Activated B cell treated with CpG ODN at 0.5 μM for 24 hours (primary cell): ENCODE measurements around the gene ASB13. TPM values are rescaled to one million over a fixed set of nuclear protein-coding genes. Genes with fewer than 3 reads are reported as not detected.
A peak's percentile ranks its signal among the peaks of the same experiment; 100 is the strongest.

Experiments
- ATAC-seq: fragments of 200-7000 bp; cut with Tn5 transposase; one replicate; pipeline ENCODE4 v1.10.0; 2021; ENCODE audit warnings: low read depth, mild to moderate bottlenecking, moderate library complexity
- CTCF ChIA-PET: fragments of 350-600 bp; sonication (Branson Sonifier 250); formaldehyde crosslinking; loops from one replicate; lab custom pipeline; 2021; ENCODE audit warnings: antibody characterized with exemption; lab: Charles Lee
- POLR2A ChIA-PET: fragments of 350-600 bp; sonication (Branson Sonifier 250); formaldehyde crosslinking; loops from one replicate; lab custom pipeline; 2021; ENCODE audit warnings: antibody characterized with exemption; lab: Charles Lee
- DNase-seq: peaks from one replicate; pipeline ENCODE4 v3.0.0; 2022
- H3K27ac Mint-ChIP-seq: one replicate; pipeline ENCODE4 v1.8.0; 2020; ENCODE audit warnings: mixed read lengths
- H3K27me3 Mint-ChIP-seq: one replicate; pipeline ENCODE4 v1.8.0; 2021; ENCODE audit warnings: mixed read lengths
- H3K36me3 Mint-ChIP-seq: one replicate; pipeline ENCODE4 v1.8.0; 2021; ENCODE audit warnings: low read depth, mixed read lengths
- H3K4me1 Mint-ChIP-seq: one replicate; pipeline ENCODE4 v1.8.0; 2021; ENCODE audit warnings: mixed read lengths
- H3K4me3 Mint-ChIP-seq: one replicate; pipeline ENCODE4 v1.8.0; 2020; ENCODE audit warnings: mild to moderate bottlenecking, mixed read lengths
- H3K9me3 Mint-ChIP-seq: one replicate; pipeline ENCODE4 v1.8.0; 2020; ENCODE audit warnings: mixed read lengths
- intact Hi-C: fragments of 100-400 bp; cut with micrococcal nuclease; formaldehyde crosslinking; loops from one replicate; pipeline ENCODE4 v1.15.1; 2024
- total RNA-seq: library from RNA; stranded (reverse); gene quantifications from 2 replicates; pipeline ENCODE4 v1.2.3, GENCODE V29; 2022
- TF ChIP-seq, protein P1 (sequence below): fragments of 200-600 bp; IDR thresholded peaks from one replicate; pipeline ENCODE4 v1.8.0; 2022; ENCODE audit warnings: antibody characterized with exemption, mild to moderate bottlenecking

The ASB13 gene
- total RNA-seq, 1 donor from 2014 or later, result 3.3 TPM

DNA sequence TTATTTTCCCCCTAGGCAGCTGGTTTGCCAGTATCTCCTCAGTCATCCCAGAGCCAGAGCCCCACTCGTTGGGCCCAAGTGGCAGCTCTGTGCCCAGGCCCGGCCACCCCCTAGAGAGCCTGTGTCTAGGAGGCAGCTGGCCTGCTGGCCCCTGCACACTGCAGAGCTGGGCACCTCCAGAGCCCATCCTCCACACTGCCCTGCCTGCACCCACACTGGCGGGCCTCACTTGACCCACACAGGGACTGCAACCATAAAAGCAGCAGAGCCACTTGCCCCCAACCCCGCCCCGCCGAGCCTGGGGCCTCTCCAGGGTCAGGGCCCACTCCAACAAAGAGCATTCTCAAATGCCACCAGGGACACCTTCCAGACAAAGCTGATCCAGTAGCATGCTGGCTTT is 5.4 kb downstream of the ASB13 start:
- DNase-seq (no peak), ATAC-seq (no peak)
- CTCF ChIA-PET, result no interaction called here
- intact Hi-C loops, result no loop called here
- POLR2A ChIA-PET, result no interaction called here
- Mint-ChIP-seq H3K36me3 (no peaks in the 10 kb centered on the region), H3K4me3 (no peak overlapping the region), H3K4me1 (peaks cover 39% of the 10 kb centered on the region), H3K27me3 (peaks cover 2% of the 10 kb centered on the region), H3K27ac (no peak overlapping the region), H3K9me3 (no peaks in the 10 kb centered on the region)
- TF ChIP-seq, protein P1, sequence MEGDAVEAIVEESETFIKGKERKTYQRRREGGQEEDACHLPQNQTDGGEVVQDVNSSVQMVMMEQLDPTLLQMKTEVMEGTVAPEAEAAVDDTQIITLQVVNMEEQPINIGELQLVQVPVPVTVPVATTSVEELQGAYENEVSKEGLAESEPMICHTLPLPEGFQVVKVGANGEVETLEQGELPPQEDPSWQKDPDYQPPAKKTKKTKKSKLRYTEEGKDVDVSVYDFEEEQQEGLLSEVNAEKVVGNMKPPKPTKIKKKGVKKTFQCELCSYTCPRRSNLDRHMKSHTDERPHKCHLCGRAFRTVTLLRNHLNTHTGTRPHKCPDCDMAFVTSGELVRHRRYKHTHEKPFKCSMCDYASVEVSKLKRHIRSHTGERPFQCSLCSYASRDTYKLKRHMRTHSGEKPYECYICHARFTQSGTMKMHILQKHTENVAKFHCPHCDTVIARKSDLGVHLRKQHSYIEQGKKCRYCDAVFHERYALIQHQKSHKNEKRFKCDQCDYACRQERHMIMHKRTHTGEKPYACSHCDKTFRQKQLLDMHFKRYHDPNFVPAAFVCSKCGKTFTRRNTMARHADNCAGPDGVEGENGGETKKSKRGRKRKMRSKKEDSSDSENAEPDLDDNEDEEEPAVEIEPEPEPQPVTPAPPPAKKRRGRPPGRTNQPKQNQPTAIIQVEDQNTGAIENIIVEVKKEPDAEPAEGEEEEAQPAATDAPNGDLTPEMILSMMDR, result no peak

DNA sequence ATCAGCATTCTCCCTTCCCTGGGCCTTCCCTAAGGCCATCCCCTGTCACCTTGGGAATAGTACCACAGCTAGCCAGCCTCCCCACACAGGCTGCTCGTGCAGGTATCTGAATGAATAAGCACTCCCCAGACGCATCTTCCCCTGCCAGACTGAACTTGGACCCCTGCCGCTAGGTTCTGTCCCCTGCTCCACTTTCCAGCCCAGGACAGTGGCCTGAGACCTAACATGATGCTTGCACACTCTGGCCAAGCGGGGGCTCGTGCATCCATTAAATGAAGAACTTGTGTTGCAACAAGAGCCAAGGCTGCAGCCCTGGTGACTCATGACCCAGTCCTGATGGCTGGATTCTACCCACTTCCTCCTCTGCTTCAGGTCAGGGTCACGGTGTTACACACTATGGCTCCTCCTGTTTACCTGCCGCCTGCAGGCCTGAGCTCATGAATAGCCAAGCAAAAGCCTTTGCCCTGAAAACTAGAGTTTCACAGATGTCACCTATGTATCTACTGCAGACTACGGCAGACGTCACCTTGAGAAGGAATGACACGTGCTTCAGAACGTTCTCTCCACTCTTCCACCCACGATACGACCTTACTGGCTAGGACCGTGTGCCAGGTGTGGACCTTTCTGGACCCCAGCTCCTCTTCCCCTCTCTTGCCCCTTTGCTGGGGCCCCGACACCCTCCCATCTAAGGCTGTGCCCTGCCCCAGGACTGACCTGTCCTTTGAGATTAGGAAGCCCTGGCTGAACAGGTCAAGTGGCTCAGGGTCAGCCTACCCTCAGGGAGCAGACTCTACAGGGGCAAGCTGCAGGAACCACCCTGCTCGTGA is 6.5 kb downstream of the ASB13 start:
- peak; percentile 98 for ATAC-seq

DNA sequence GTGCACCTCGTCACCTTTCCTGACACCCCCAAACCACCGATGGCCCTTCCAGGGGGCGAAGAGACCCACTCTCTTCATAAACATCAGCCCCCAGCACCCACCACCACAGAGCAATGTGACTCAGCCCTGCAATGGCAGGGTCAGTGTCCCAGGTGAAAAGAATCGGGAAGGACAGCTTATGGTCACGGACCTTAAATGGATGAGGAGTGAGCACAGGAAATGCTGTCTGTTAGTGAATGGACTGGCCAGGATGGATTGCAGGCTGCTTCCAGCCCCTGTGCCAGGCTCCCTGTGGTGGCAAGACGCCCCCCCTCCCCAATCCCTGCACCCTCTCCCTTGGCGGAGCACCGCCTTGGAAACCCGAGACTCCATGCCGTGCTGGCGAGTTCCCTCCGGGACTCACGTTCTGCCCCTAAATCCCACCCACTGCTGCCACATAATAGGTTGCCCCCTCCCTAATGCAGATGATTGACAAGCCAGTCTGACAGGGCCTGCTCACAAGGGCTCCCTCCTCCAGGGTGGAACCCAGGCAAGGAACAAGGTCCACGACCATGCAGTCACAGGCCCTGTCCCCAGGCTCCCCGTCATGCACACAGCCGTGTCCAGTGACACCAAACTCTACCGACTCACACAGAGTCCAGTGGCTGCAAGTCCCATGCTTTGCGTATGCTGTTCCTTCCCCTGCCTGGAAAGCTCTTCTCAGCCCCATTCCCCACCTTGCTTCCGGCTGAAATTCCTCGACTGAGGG is 7.3 kb downstream of the ASB13 start:
- Mint-ChIP-seq H3K36me3 (no peaks in the 10 kb centered on the region), H3K4me3 (no peak overlapping the region), H3K4me1 (peaks cover 39% of the 10 kb centered on the region), H3K27me3 (peaks cover 2% of the 10 kb centered on the region), H3K27ac (no peak overlapping the region), H3K9me3 (no peaks in the 10 kb centered on the region)
- TF ChIP-seq, protein P1, result no peak
- intact Hi-C loops, result no loop called here
- DNase-seq, result no peak
- ChIA-PET CTCF (no interaction called here), POLR2A (no interaction called here)
- no peak for ATAC-seq

More for the DNA sequence above, 6.5 kb downstream of the ASB13 start:
- Mint-ChIP-seq H3K4me3 (no peak overlapping the region), H3K9me3 (no peaks in the 10 kb centered on the region), H3K27me3 (peaks cover 2% of the 10 kb centered on the region), H3K27ac (no peak overlapping the region), H3K36me3 (no peaks in the 10 kb centered on the region), H3K4me1 (peaks cover 36% of the 10 kb centered on the region)
- POLR2A ChIA-PET, result no interaction called here
- TF ChIP-seq, protein P1, result no peak
- CTCF ChIA-PET, result interaction anchor here (0.8 kb wide), 1 partner anchor 226 kb away, joined by 3 read pairs; no protein-coding TSS in a partner anchor
- no peak for DNase-seq
- intact Hi-C loops, result no loop called here

DNA sequence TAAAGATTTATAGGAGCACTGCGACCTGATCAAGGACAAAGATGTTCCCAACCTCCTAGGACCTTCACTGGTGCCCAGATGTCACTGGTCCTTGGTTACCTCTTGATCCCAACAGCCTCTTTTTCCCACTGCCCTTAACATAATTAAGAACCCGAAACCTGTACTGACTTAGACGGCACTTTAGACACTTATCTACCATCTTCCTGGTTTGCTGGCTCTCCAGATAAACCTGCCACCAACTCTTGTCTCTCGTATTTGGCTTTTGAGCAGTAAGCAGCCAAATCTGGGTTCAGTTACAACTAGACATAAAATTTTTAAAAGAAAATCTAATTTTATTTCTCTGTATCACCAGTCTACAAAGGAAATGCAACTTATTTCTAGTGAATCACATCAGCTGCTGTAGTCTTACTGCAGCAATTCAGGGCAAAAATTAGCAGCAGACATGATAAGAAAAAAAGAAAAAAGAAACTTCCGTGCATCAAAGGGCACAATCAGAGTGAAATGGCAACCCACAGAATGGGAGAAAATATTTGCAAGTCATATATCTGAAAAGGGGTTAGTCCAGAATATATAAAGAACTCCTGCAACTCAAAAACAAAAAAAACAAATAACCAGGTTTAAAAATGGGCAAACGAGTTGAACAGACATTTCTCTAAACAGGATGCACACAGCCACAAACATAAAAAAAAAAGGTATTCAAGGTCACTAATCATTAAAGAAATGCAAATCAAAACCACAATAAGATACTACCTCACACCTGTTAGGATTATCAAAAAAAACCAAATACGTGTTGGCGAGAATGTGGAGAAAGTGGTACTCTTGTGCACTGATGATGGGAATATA is 9.4 kb downstream of the ASB13 start:
- ATAC-seq (no peak), DNase-seq (no peak)
- no peaks in the 10 kb centered on the region for H3K36me3 Mint-ChIP-seq
- H3K27me3 Mint-ChIP-seq, result peaks cover 2% of the 10 kb centered on the region
- POLR2A ChIA-PET, result interaction anchor here (1.0 kb wide), 1 partner anchor 11 kb away, joined by 3 read pairs; no protein-coding TSS in a partner anchor
- no peak overlapping the region for H3K4me3 Mint-ChIP-seq
- CTCF ChIA-PET, result no interaction called here
- TF ChIP-seq, protein P1, result no peak
- no peaks in the 10 kb centered on the region for H3K9me3 Mint-ChIP-seq
- intact Hi-C loops, result no loop called here
- no peak overlapping the region for H3K27ac Mint-ChIP-seq
- peaks cover 36% of the 10 kb centered on the region for H3K4me1 Mint-ChIP-seq
